Superior temporal gyrus (tissue), 1 donor: ENCODE data around the gene ATP5PO.
"Not testable (repeated sequence)": the region's sequence is repeated elsewhere in the genome, so short reads cannot be mapped to it uniquely, and the experiment has no call there.

Source experiments
- DNase-seq: peaks from one replicate; pipeline ENCODE4 v3.0.0-alpha.2; 2016; ENCODE audit errors: extremely low spot score

The ATP5PO gene

DNA sequence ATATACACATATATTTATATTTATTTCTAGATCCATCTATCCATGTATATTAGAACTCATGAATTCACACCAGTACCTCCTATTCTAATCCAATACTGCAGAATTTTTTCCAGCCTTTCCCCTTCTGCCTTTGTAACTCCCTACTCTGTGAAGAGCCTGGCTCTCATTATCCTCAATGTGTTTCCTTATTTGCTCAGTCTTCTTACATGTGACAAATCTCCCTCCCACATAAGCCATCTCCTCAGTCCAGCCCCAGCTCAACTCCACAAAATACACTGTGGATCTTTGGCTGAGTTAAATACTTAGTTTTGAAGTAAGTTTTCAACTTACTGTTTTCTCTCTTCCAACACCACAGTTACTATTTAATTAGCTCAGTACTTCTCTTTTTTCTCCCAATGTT, 45.7 kb downstream of the ATP5PO start:
- DNase-seq = peak; percentile 14

DNA sequence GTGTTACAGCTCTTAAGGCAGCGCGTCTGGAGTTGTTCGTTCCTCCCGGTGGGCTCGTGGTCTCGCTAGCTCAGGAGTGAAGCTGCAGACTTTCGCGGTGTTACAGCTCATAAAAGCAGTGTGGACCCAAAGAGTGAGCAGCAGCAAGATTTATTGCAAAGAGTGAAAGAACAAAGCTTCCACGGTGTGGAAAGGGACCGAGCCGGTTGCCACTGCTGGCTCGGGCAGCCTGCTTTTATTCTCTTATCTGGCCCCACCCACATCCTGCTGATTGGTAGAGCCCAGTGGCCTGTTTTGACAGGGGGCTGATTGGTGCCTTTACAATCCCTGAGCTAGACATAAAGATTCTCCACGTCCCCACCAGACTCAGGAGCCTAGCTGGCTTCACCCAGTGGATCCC, 47.7 kb downstream of the ATP5PO start:
- DNase-seq = not testable (repeated sequence)

- no peak for DNase-seq
Measured at GRCh38 chr21:33866826-33867225, 48.8 kb downstream of the ATP5PO start.

DNA sequence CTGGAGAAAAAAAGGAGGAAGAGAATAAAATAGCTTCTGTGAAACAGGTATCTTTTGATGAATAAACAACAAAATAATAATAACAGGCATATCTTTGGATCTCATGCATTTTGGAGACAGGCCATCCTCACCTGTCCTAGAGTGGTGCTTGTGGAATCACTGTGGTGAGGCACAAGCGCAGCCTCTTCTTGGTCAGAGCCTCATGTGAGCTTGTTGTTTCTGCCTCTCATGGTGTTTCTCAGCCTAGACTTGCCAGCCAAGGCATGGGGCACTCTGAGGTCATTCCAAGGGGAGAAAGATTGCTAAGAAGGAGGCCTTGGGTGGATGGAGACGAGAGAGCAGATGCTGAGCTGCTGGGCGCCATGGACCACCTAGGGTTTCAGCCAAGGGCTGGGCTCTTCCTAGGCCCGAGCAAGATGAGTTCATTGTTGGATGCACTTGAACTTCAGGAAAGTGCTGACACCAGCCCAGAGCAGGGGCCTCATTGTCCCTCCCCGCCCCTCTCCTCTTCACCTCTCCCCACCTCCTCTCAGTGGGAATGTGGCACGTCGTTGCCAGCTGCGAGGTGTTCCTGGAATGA, 49.5 kb downstream of the ATP5PO start:
- no peak for DNase-seq

DNA sequence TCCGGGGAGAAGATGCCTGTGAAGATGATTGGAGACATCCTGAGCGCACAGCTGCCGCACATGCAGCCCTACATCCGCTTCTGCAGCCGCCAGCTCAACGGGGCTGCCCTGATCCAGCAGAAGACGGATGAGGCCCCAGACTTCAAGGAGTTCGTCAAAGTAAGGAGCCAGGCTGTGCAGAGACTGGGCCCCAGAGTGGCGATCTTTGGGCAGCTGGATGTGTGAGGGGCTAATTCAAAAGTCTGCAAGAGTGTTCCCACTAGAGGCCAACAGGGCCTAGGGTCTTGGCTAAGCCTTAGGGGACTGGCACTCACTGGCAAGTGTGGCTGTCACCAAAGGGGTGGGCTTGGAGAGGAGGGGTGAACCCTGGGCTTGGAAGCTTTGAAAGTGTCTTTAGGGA, 50.4 kb downstream of the ATP5PO start:
- DNase-seq = no peak

GRCh38 chr21:33864150-33864549, 51.5 kb downstream of the ATP5PO start:
- DNase-seq = no peak

- DNase-seq = not testable (repeated sequence)
Measured at GRCh38 chr21:33863191-33863590, 52.4 kb downstream of the ATP5PO start.

DNA sequence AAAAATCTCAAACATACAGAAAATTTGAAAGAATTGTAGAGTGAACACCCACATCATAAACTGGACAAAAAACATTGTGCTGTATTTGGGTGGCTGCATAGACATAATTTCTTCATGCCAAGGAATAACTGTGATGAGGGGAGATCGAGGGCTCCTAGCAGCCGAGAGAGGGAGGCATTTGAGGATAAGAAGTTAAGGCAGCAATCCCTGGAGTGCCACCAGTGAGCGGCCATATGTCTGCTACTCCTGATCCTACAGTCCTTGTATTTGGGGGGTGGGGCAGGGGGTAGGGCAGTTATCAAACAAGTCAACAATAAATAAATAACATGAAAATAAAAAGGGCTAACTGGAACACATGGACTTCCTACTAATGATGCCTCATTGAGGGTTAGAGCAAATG, 54.5 kb downstream of the ATP5PO start:
- DNase-seq = no peak

- no peak for DNase-seq
Measured at GRCh38 chr21:33860332-33860879, 55.2 kb downstream of the ATP5PO start.

- DNase-seq = no peak
Measured at GRCh38 chr21:33859373-33860102, 56.1 kb downstream of the ATP5PO start.

DNA sequence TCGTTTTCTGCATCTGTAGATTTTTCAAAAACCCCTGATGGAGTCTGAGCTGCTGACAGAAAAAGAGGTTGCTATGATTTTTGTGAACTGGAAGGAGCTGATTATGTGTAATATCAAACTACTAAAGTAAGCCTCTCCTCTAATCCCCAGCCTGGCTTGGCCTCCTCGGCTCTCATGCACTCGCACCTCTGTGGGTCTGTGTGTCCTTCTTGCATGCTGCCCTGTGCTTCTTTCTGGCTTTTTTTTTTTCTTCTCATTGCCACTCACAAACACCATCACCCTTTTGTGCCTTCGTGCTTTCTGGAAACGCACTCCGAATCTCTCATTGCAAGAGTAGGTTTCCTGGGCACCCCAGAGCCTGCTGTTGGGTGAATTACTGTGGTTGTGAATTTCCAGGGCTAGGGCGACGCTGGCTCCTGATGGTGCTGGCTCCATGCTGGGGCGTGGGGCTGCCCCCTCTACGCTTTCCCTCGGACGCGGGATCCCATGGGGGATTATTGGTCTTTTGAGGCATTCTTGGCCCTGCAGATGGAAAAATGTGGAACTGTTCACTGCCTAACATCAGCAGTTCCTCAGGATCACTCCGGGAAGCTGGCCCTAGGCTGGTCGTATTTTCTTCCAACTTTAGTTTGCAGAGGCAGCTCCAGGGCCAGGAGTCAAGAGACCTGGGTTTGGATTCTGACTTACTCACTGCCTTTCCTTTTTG, 56.8 kb downstream of the ATP5PO start:
- no peak for DNase-seq

GRCh38 chr21:33857846-33858666, 57.5 kb downstream of the ATP5PO start:
- no peak for DNase-seq

- no peak for DNase-seq
Measured at GRCh38 chr21:33856893-33857527, 58.6 kb downstream of the ATP5PO start.

GRCh38 chr21:33855190-33855589, 60.4 kb downstream of the ATP5PO start:
- DNase-seq = no peak

DNA sequence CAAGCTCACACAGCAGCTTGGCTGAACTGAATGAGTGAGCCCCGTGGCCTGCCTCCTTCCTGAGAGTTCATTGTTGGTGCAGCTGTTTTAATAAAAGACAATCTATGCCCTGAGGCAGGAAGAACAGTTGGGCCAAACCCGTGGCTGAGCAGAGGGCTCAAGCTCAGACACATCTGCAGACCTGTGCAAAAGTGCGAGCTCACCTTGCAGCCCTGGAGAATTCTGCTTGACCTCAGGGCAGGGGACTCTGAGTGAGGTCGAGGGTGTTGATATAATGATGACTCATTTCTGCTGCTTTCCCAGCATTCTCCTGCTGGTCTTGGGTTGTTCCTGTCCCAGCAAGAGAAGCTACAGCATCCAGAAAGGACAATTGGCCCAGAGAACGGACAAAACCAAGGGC, 61.0 kb downstream of the ATP5PO start:
- no peak for DNase-seq
